Hepatocyte (in vitro differentiated cells): ENCODE results near the gene CFAP206.

Experiments used
- EZH2 ChIP-seq: fragments of 200-600 bp; sonication (generic); IDR thresholded peaks from 2 replicates; pipeline ENCODE4 v1.6.1; 2016; ENCODE audit warnings: antibody characterized with exemption, mild to moderate bottlenecking, borderline replicate concordance
- EZH2phosphoT487 ChIP-seq: fragments of 200-600 bp; sonication (generic); IDR thresholded peaks from one replicate; pipeline ENCODE4 v1.6.1; 2018; ENCODE audit warnings: antibody characterized with exemption, mild to moderate bottlenecking, low read depth, moderate library complexity; ENCODE audit not compliant: unreplicated experiment, severe bottlenecking
- TF ChIP-seq, protein P1 (sequence below): fragments of 200-600 bp; sonication (generic); IDR thresholded peaks from 2 replicates; pipeline ENCODE4 v1.5.1; 2016; ENCODE audit warnings: antibody characterized with exemption, mild to moderate bottlenecking; ENCODE audit not compliant: poor library complexity

DNA sequence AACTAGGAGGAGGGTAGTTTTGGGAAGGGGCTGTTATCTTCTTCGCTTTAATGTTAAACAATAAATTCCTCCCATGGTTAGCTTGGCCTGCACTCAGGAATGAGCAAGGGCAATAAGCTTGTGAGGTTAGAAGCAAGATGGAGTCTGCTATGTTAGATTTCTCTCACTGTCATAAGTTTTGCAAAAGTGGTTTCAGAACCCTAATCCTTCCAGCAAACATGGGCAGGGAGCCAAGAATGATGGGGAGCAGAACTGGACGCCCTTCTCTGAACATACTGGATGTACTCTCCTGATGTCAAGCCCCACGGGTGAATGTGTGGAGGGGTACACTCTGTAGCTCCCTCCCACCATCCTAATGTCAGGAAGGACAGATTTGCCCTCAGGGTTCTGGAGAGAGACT, 40.9 kb upstream of the CFAP206 start:
- TF ChIP-seq, protein P1, sequence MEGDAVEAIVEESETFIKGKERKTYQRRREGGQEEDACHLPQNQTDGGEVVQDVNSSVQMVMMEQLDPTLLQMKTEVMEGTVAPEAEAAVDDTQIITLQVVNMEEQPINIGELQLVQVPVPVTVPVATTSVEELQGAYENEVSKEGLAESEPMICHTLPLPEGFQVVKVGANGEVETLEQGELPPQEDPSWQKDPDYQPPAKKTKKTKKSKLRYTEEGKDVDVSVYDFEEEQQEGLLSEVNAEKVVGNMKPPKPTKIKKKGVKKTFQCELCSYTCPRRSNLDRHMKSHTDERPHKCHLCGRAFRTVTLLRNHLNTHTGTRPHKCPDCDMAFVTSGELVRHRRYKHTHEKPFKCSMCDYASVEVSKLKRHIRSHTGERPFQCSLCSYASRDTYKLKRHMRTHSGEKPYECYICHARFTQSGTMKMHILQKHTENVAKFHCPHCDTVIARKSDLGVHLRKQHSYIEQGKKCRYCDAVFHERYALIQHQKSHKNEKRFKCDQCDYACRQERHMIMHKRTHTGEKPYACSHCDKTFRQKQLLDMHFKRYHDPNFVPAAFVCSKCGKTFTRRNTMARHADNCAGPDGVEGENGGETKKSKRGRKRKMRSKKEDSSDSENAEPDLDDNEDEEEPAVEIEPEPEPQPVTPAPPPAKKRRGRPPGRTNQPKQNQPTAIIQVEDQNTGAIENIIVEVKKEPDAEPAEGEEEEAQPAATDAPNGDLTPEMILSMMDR, result no peak
- TF ChIP-seq EZH2, result no peak
- no peak for TF ChIP-seq EZH2phosphoT487
